HG02938 (cell line): ENCODE data around the gene MNT.

Source experiments
- ATAC-seq: cut with Tn5 transposase; IDR thresholded peaks from one replicate; pipeline ENCODE4 v1.9.1; 2021; ENCODE audit warnings: mild to moderate bottlenecking, moderate library complexity; ENCODE audit not compliant: unreplicated experiment

MNT gene

GRCh38 chr17:2383628-2384167, 17.2 kb downstream of the MNT start:
- no peak for ATAC-seq

GRCh38 chr17:2380950-2381649, 19.8 kb downstream of the MNT start:
- no peak for ATAC-seq

- ATAC-seq, result no peak
Measured at GRCh38 chr17:2380226-2380922, 20.5 kb downstream of the MNT start.

- ATAC-seq, result no peak
Measured at GRCh38 chr17:2379489-2380225, 21.2 kb downstream of the MNT start.

GRCh38 chr17:2378905-2379304, 22.0 kb downstream of the MNT start:
- no peak for ATAC-seq

- no peak for ATAC-seq
Measured at GRCh38 chr17:2377659-2378058, 23.2 kb downstream of the MNT start.

GRCh38 chr17:2376107-2376506, 24.8 kb downstream of the MNT start:
- no peak for ATAC-seq

GRCh38 chr17:2375406-2375805, 25.5 kb downstream of the MNT start:
- ATAC-seq, result no peak

- no peak for ATAC-seq
Measured at GRCh38 chr17:2374549-2375285, 26.1 kb downstream of the MNT start.

GRCh38 chr17:2373179-2373578, 27.7 kb downstream of the MNT start:
- no peak for ATAC-seq

- ATAC-seq, result no peak
Measured at GRCh38 chr17:2372681-2373080, 28.2 kb downstream of the MNT start.

- ATAC-seq, result no peak
Measured at GRCh38 chr17:2372180-2372579, 28.7 kb downstream of the MNT start.

- ATAC-seq, result no peak
Measured at GRCh38 chr17:2371183-2372130, 29.4 kb downstream of the MNT start.

GRCh38 chr17:2370211-2370589, 30.7 kb downstream of the MNT start:
- ATAC-seq, result no peak

- no peak for ATAC-seq
Measured at GRCh38 chr17:2369551-2370210, 31.2 kb downstream of the MNT start.

GRCh38 chr17:2369039-2369438, 31.8 kb downstream of the MNT start:
- no peak for ATAC-seq

- no peak for ATAC-seq
Measured at GRCh38 chr17:2368359-2368758, 32.5 kb downstream of the MNT start.

- ATAC-seq, result no peak
Measured at GRCh38 chr17:2366747-2367494, 33.9 kb downstream of the MNT start.

- ATAC-seq, result no peak
Measured at GRCh38 chr17:2365132-2365531, 35.7 kb downstream of the MNT start.
